ENCODE results near the gene SPATS2. TPM values are rescaled to one million over a fixed set of nuclear protein-coding genes. Genes with fewer than 3 reads are reported as not detected.

SPATS2 gene
- total RNA-seq, 4 donors from 2014 or later, result 3.3 to 46.0 (median 16.0) TPM

GRCh38 chr12:49451468-49452259 is 84.4 kb downstream of the SPATS2 start:
- Histone ChIP-seq H3K4me1 (no peaks in the 10 kb centered on the region), H3K4me3 (no peak overlapping the region), H3K27me3 (no peaks in the 10 kb centered on the region), H3K27ac (no peak overlapping the region), H3K9me3 (no peaks in the 10 kb centered on the region), H3K36me3 (no peaks in the 10 kb centered on the region)
- intact Hi-C loops (cut with DNase I; ENCODE audit: low total_unique reads), result no loop called here
- TF ChIP-seq CTCF (IDR thresholded peaks at IDR 0.05), result no peak
- TF ChIP-seq POLR2A (IDR thresholded peaks at IDR 0.05), result no peak
- no peak for DNase-seq

GRCh38 chr12:49455501-49455900 is 88.2 kb downstream of the SPATS2 start:
- Histone ChIP-seq H3K27me3 (no peaks in the 10 kb centered on the region), H3K4me3 (no peak overlapping the region), H3K4me1 (no peaks in the 10 kb centered on the region), H3K36me3 (no peaks in the 10 kb centered on the region), H3K27ac (no peak overlapping the region), H3K9me3 (no peaks in the 10 kb centered on the region)
- intact Hi-C loops (cut with DNase I; ENCODE audit: low total_unique reads), result no loop called here
- TF ChIP-seq CTCF (IDR thresholded peaks at IDR 0.05), result no peak
- no peak for TF ChIP-seq POLR2A (IDR thresholded peaks at IDR 0.05)
- DNase-seq, result no peak

- no peak overlapping the region for H3K27ac ChIP-seq
- no peaks in the 10 kb centered on the region for H3K4me1 ChIP-seq
- no peaks in the 10 kb centered on the region for H3K9me3 ChIP-seq
- intact Hi-C loops (cut with DNase I; ENCODE audit: low total_unique reads), result no loop called here
- no peaks in the 10 kb centered on the region for H3K36me3 ChIP-seq
- no peak for DNase-seq
- H3K27me3 ChIP-seq, result no peaks in the 10 kb centered on the region
- H3K4me3 ChIP-seq, result no peak overlapping the region
- no peak for TF ChIP-seq POLR2A (IDR thresholded peaks at IDR 0.05)
- TF ChIP-seq CTCF (IDR thresholded peaks at IDR 0.05), result no peak
These were observed 88.9 kb downstream of the SPATS2 start for GRCh38 chr12:49456131-49456679.

GRCh38 chr12:49458816-49459215 is 91.6 kb downstream of the SPATS2 start:
- TF ChIP-seq CTCF (IDR thresholded peaks at IDR 0.05) (no peak), POLR2A (IDR thresholded peaks at IDR 0.05) (no peak)
- Histone ChIP-seq H3K36me3 (no peaks in the 10 kb centered on the region), H3K4me1 (no peaks in the 10 kb centered on the region), H3K9me3 (no peaks in the 10 kb centered on the region), H3K27me3 (no peaks in the 10 kb centered on the region), H3K4me3 (no peak overlapping the region), H3K27ac (no peak overlapping the region)
- peak in 1 of 2 donors; percentile 20 for DNase-seq
- intact Hi-C loops (cut with DNase I; ENCODE audit: low total_unique reads), result no loop called here

GRCh38 chr12:49461221-49461620 is 94.0 kb downstream of the SPATS2 start:
- no peaks in the 10 kb centered on the region for H3K27me3 ChIP-seq
- TF ChIP-seq CTCF (IDR thresholded peaks at IDR 0.05) (no peak), POLR2A (IDR thresholded peaks at IDR 0.05) (no peak)
- H3K9me3 ChIP-seq, result no peaks in the 10 kb centered on the region
- DNase-seq, result no peak
- H3K4me3 ChIP-seq, result no peak overlapping the region
- no peaks in the 10 kb centered on the region for H3K36me3 ChIP-seq
- intact Hi-C loops (cut with DNase I; ENCODE audit: low total_unique reads), result no loop called here
- no peaks in the 10 kb centered on the region for H3K4me1 ChIP-seq
- H3K27ac ChIP-seq, result no peak overlapping the region
